Gastrocnemius medialis (tissue), 4 donors: ENCODE data around the gene NPAS1. TPM values are rescaled to one million over a fixed set of nuclear protein-coding genes. Genes with fewer than 3 reads are reported as not detected.

Experiments used
- ATAC-seq, 2 donors: fragments of 150-250 bp; one replicate each; pipeline ENCODE4 v1.9.1; 2016
- DNase-seq, 2 donors: peaks; one replicate each; pipeline ENCODE4 v3.0.0-alpha.2; 2019
- H3K27ac ChIP-seq, 4 donors: fragments of 200-600 bp; sonication (generic); 1 replicate in 1 of 4; 2 replicates in 3 of 4; pipeline ENCODE4 v1.5.1; 2016 to 2018; ENCODE audit warnings: mild to moderate bottlenecking in 2 of 4, moderate library complexity in 1 of 4
- H3K27me3 ChIP-seq, 3 donors: fragments of 200-600 bp; sonication (generic) in 2 of 3; 1 replicate in 1 of 3; 2 replicates in 2 of 3; pipeline versions ENCODE4 v1.5.1 to v1.6.0; 2016 to 2019; ENCODE audit warnings: mild to moderate bottlenecking in 1 of 3, moderate library complexity in 1 of 3
- H3K36me3 ChIP-seq, 2 donors: fragments of 200-600 bp; sonication (generic) in 1 of 2; one replicate each; pipeline ENCODE4 v1.5.1; 2017 to 2018
- H3K4me1 ChIP-seq, 2 donors: fragments of 200-600 bp; sonication (generic) in 1 of 2; one replicate each; pipeline ENCODE4 v1.5.1; 2016 to 2017; ENCODE audit warnings: mild to moderate bottlenecking in 2 of 2
- H3K4me3 ChIP-seq, 4 donors: fragments of 200-600 bp; sonication (generic) in 3 of 4; 1 replicate in 1 of 4; 2 replicates in 3 of 4; pipeline ENCODE4 v1.5.1; 2016 to 2019; ENCODE audit warnings: mild to moderate bottlenecking in 2 of 4
- H3K9me3 ChIP-seq, 3 donors: fragments of 200-600 bp; sonication (generic) in 2 of 3; 1 replicate in 1 of 3; 2 replicates in 2 of 3; pipeline ENCODE4 v1.5.1; 2016 to 2019
- POLR2A ChIP-seq, 2 donors: fragments of 450-650 bp; IDR thresholded peaks; one replicate each; pipeline ENCODE4 v1.6.1; 2017; ENCODE audit warnings: antibody characterized with exemption in 2 of 2, mild to moderate bottlenecking in 2 of 2, moderate library complexity in 2 of 2
- in situ Hi-C, 4 donors: fragments of 200-750 bp; cut with MboI; loops; one replicate each; pipeline versions ENCODE4 v1.15.0 to v1.8.0; 2017; ENCODE audit warnings: low sequenced_read_pairs in 4 of 4
- intact Hi-C: fragments of 100-400 bp; cut with DNase I; formaldehyde crosslinking; loops from one replicate; pipeline ENCODE4 v1.15.1; 2023; ENCODE audit warnings: low total_unique reads
- total RNA-seq, 4 donors: library from RNA; depleted of rRNA; stranded (reverse); fragments of >200 nt; gene quantifications; one replicate each; pipeline versions ENCODE4 v1.1.0 to v1.2.3, GENCODE V29; 2016
- TF ChIP-seq, protein P1 (sequence below), 5 experiments: fragments of 450-650 bp in 3 of 5; fragments of 200-600 bp in 2 of 5; sonication (generic) in 2 of 5; IDR thresholded peaks in 4 of 5; conservative IDR thresholded peaks in 1 of 5; 1 replicate in 4 of 5; 2 replicates in 1 of 5; pipeline ENCODE4 v1.5.1; 2016 to 2019; ENCODE audit warnings: antibody characterized with exemption in 5 of 5, mild to moderate bottlenecking in 3 of 5, moderate library complexity in 3 of 5

The NPAS1 gene
- total RNA-seq, 4 donors from 2014 or later: 0.61 to 1.1 TPM; not detected in 2

DNA sequence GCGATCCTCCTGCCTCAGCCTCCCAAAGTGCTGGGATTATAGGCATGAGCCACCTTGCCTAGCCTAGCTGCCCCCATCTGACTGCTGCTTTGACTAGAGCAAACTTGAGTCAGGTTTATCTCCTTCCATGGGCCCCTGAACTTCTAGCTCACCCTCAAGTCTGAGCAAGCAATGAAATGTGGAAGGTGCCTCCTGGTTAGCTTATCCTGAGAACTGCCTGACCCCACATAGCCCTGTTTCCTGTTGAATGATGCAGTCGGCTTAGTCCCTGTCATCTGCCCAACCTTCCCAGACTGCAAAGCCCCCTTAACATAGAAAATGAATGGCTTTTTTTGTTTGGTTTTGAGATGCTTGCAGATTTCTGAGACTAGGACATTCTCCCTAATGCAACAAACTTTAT, 37.7 kb downstream of the NPAS1 start:
- ATAC-seq (no peak), DNase-seq (no peak)
- intact Hi-C loops: no loop called here
- Histone ChIP-seq H3K36me3 (no peaks in the 10 kb centered on the region), H3K27ac (no peak overlapping the region), H3K27me3 (no peaks in the 10 kb centered on the region), H3K4me1 (no peaks in the 10 kb centered on the region), H3K9me3 (no peaks in the 10 kb centered on the region), H3K4me3 (no peak overlapping the region)
- in situ Hi-C loops: no loop called here
- TF ChIP-seq, protein P1, sequence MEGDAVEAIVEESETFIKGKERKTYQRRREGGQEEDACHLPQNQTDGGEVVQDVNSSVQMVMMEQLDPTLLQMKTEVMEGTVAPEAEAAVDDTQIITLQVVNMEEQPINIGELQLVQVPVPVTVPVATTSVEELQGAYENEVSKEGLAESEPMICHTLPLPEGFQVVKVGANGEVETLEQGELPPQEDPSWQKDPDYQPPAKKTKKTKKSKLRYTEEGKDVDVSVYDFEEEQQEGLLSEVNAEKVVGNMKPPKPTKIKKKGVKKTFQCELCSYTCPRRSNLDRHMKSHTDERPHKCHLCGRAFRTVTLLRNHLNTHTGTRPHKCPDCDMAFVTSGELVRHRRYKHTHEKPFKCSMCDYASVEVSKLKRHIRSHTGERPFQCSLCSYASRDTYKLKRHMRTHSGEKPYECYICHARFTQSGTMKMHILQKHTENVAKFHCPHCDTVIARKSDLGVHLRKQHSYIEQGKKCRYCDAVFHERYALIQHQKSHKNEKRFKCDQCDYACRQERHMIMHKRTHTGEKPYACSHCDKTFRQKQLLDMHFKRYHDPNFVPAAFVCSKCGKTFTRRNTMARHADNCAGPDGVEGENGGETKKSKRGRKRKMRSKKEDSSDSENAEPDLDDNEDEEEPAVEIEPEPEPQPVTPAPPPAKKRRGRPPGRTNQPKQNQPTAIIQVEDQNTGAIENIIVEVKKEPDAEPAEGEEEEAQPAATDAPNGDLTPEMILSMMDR (IDR thresholded peaks at IDR 0.05 in 4 of 5, conservative IDR thresholded peaks at IDR 0.05 in 1 of 5): no peak
- no peak for TF ChIP-seq POLR2A (IDR thresholded peaks at IDR 0.05)

DNA sequence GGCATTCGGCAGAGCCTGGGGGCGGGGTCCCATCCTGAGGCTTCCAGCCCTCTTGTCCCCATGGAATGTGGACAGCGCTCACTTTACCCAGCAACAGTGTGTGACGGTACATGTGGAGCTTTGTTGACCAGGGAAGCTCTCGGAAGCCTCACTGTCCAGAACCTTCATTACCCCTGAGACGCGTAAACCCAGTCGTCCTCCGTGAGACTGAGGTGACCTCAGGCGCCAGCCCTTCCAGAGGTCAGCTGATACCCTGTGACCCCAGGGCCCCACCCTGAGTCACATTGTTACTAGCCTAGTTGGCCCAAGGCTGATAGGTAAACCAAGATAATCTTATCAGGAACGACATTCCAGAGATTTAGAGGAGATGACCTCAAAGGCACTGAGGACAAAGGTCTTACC, 39.0 kb downstream of the NPAS1 start:
- Histone ChIP-seq H3K4me1 (no peaks in the 10 kb centered on the region), H3K27ac (no peak overlapping the region), H3K4me3 (no peak overlapping the region), H3K9me3 (no peaks in the 10 kb centered on the region), H3K27me3 (no peaks in the 10 kb centered on the region), H3K36me3 (no peaks in the 10 kb centered on the region)
- in situ Hi-C loops (no loop called here), intact Hi-C loops (no loop called here)
- no peak for ATAC-seq
- no peak for DNase-seq
- TF ChIP-seq, protein P1 (IDR thresholded peaks at IDR 0.05 in 4 of 5, conservative IDR thresholded peaks at IDR 0.05 in 1 of 5): no peak
- no peak for TF ChIP-seq POLR2A (IDR thresholded peaks at IDR 0.05)

DNA sequence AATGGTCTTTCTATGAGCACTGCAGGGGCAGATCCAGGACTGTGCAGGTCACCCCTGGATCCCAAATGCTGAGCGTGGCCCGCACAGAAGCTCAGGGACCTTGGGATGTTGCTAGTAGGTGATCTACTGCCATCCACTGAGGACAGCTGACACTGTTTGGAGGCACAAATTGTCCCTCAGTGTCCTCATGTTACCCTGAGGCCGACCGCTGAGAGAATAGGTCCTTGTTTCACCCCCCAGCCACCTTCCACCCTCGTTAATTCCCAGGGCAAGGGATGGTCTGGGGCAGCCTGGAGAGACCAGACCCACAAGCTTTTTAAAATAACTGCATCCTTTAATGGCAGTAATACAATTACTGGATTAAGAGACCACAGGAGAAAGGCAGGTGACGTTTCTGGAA, 44.2 kb downstream of the NPAS1 start:
- H3K4me3 ChIP-seq: no peak overlapping the region
- no peak for TF ChIP-seq POLR2A (IDR thresholded peaks at IDR 0.05)
- TF ChIP-seq, protein P1 (IDR thresholded peaks at IDR 0.05 in 4 of 5, conservative IDR thresholded peaks at IDR 0.05 in 1 of 5): no peak
- no peaks in the 10 kb centered on the region for H3K9me3 ChIP-seq
- peaks cover 0 to 29% of the 10 kb centered on the region in 2 donors for H3K36me3 ChIP-seq
- in situ Hi-C loops (no loop called here), intact Hi-C loops (no loop called here)
- peak in 1 of 2 donors; percentile 36 for ATAC-seq
- H3K27ac ChIP-seq: no peak overlapping the region
- no peak for DNase-seq
- no peaks in the 10 kb centered on the region for H3K27me3 ChIP-seq
- no peaks in the 10 kb centered on the region for H3K4me1 ChIP-seq

DNA sequence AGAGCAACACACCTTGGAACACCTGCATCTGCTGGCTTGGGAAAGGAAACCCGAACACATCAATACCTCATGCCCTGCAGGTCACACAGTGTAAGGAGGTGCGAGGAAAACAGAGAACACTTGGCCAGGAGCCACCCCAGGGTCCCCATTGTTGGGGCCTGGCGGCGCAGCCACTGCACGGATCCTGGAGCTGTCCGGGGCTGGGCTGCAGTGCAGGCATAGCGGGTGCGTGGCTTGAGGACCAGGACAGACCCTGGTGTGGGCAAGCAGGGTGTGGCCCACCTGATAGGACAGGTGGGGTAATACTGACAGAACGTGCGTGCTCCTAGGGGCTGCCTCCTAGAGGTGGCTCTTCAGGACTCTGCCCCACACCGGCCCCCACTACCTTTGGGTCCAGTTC, 45.6 kb downstream of the NPAS1 start:
- ATAC-seq (no peak), DNase-seq (no peak)
- intact Hi-C loops (no loop called here), in situ Hi-C loops (no loop called here)
- no peak for TF ChIP-seq POLR2A (IDR thresholded peaks at IDR 0.05)
- TF ChIP-seq, protein P1 (IDR thresholded peaks at IDR 0.05 in 4 of 5, conservative IDR thresholded peaks at IDR 0.05 in 1 of 5): no peak
- no peaks in the 10 kb centered on the region for H3K27me3 ChIP-seq
- no peaks in the 10 kb centered on the region for H3K4me1 ChIP-seq
- no peak overlapping the region for H3K4me3 ChIP-seq
- H3K36me3 ChIP-seq: peaks cover 0 to 36% of the 10 kb centered on the region in 2 donors
- H3K9me3 ChIP-seq: no peaks in the 10 kb centered on the region
- no peak overlapping the region for H3K27ac ChIP-seq
